ENCODE data around the gene TRIM26. TPM values are rescaled to one million over a fixed set of nuclear protein-coding genes. Genes with fewer than 3 reads are reported as not detected.

Gene TRIM26
- total RNA-seq, 4 donors from 2014 or later, result 32.5 to 45.7 (median 38.8) TPM

- no peak for DNase-seq (ENCODE audit: low spot score)
- TF ChIP-seq, protein P1, sequence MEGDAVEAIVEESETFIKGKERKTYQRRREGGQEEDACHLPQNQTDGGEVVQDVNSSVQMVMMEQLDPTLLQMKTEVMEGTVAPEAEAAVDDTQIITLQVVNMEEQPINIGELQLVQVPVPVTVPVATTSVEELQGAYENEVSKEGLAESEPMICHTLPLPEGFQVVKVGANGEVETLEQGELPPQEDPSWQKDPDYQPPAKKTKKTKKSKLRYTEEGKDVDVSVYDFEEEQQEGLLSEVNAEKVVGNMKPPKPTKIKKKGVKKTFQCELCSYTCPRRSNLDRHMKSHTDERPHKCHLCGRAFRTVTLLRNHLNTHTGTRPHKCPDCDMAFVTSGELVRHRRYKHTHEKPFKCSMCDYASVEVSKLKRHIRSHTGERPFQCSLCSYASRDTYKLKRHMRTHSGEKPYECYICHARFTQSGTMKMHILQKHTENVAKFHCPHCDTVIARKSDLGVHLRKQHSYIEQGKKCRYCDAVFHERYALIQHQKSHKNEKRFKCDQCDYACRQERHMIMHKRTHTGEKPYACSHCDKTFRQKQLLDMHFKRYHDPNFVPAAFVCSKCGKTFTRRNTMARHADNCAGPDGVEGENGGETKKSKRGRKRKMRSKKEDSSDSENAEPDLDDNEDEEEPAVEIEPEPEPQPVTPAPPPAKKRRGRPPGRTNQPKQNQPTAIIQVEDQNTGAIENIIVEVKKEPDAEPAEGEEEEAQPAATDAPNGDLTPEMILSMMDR (IDR thresholded peaks at IDR 0.05), result no peak
- ATAC-seq (ENCODE audit: low FRiP score), result peak; percentile 32
Measured at GRCh38 chr6:30206799-30207618, 6.2 kb downstream of the TRIM26 start.

DNA sequence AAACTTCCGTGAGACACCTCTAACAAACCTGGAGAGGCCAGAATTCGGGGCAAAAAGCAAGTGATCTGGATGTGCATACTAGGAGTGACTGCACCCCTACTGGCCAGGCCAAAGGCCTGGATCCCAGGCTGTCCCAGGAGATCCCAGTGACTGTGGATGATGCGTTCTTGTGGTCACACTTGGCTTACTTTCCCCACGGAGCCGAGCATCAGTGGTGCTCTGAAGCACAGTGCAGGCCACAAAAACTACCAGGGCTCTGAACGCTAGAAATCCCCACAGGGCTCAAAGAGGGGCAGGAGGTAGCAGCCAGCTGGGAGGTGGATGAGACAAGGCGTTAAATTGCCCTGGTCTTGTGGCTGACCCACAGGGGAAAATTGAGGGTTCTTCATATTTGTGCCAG, 7.1 kb downstream of the TRIM26 start:
- DNase-seq (ENCODE audit: low spot score), result no peak
- ATAC-seq (ENCODE audit: low FRiP score), result no peak

DNA sequence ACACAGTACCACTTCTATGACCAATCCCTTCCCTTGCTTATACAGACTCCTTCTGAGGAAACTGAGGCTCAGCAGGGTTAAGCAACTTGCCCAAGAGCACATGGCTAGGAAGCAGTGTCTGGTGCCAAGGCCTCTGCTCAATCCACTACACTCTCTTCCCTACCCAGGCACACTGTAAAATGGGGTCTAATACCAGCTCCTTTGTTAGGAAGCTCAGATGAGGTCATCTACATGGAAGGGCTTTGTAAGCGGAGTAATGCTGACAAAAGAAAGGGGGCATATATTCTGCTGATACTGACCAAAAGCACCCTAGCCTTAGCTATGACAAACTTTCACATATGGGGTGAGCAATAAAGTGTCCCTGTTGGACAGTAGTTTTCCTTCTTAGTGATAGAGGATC, 9.1 kb downstream of the TRIM26 start:
- DNase-seq (ENCODE audit: low spot score), result no peak
- TF ChIP-seq, protein P1 (IDR thresholded peaks at IDR 0.05), result no peak
- ATAC-seq (ENCODE audit: low FRiP score), result no peak

More for the DNA sequence above, 7.1 kb downstream of the TRIM26 start:
- TF ChIP-seq, protein P1 (IDR thresholded peaks at IDR 0.05), result no peak

GRCh38 chr6:30202366-30202765, 10.8 kb downstream of the TRIM26 start:
- TF ChIP-seq, protein P1 (IDR thresholded peaks at IDR 0.05), result no peak
- DNase-seq (ENCODE audit: low spot score), result no peak
- no peak for ATAC-seq (ENCODE audit: low FRiP score)

GRCh38 chr6:30200551-30201281, 12.5 kb downstream of the TRIM26 start:
- ATAC-seq (ENCODE audit: low FRiP score) (no peak), DNase-seq (ENCODE audit: low spot score) (no peak)
- TF ChIP-seq, protein P1 (IDR thresholded peaks at IDR 0.05), result no peak

GRCh38 chr6:30198166-30199084, 14.8 kb downstream of the TRIM26 start:
- ATAC-seq (ENCODE audit: low FRiP score), result no peak
- TF ChIP-seq, protein P1 (IDR thresholded peaks at IDR 0.05), result no peak
- DNase-seq (ENCODE audit: low spot score), result no peak
